H1 (cell line): ENCODE measurements around the gene PDXP.

ENCODE experiments used
- ASH2L ChIP-seq: fragments of 200-600, 300-600 bp; sonication (generic); IDR thresholded peaks from one replicate; pipeline ENCODE4 v1.7.1; 2017; ENCODE audit warnings: low read length
- CHD2 ChIP-seq: IDR thresholded peaks from 2 replicates; pipeline ENCODE4 v1.6.1; 2012; ENCODE audit warnings: low read length, improper control_type of control experiment
- CREB1 ChIP-seq: IDR thresholded peaks from 2 replicates; pipeline ENCODE4 v1.6.1; 2012; ENCODE audit warnings: inconsistent platforms
- CTCF ChIP-seq, 3 experiments: IDR thresholded peaks; 1 replicate in 2 of 3; 2 replicates in 1 of 3; pipeline versions ENCODE4 v1.5.1 to v1.6.1; 2011; ENCODE audit warnings: low read length in 3 of 3, mild to moderate bottlenecking in 3 of 3, inconsistent platforms in 2 of 3, low read depth in 1 of 3, moderate library complexity in 1 of 3; ENCODE audit not compliant: insufficient read depth in 1 of 3; ENCODE audit errors: control extremely low read depth in 1 of 3
- EZH2 ChIP-seq: fragments of 200-600 bp; sonication (generic); IDR thresholded peaks from 2 replicates; pipeline ENCODE4 v1.7.1; 2012; ENCODE audit warnings: low read depth, mild to moderate bottlenecking, moderate library complexity, low read length, inconsistent platforms; ENCODE audit not compliant: severe bottlenecking
- GABPA ChIP-seq: IDR thresholded peaks from 2 replicates; pipeline ENCODE4 v1.6.1; 2011; ENCODE audit warnings: mild to moderate bottlenecking, low read length, moderate library complexity, borderline replicate concordance; ENCODE audit not compliant: insufficient read depth
- KDM1A ChIP-seq: fragments of 200-600, 300-600 bp; sonication (generic); IDR thresholded peaks from 2 replicates; pipeline ENCODE4 v1.7.1; 2016; ENCODE audit warnings: mild to moderate bottlenecking, low read length, borderline replicate concordance
- KDM5A ChIP-seq: fragments of 200-600 bp; IDR thresholded peaks from 2 replicates; pipeline ENCODE4 v1.7.1; 2012; ENCODE audit warnings: mild to moderate bottlenecking, low read length, inconsistent platforms, mixed read lengths
- MAX ChIP-seq: IDR thresholded peaks from 2 replicates; pipeline ENCODE4 v1.6.1; 2012; ENCODE audit warnings: inconsistent platforms
- RNF2 ChIP-seq: fragments of 200-900, 300-1000 bp; sonication (generic); IDR thresholded peaks from 2 replicates; pipeline ENCODE4 v1.7.1; 2016; ENCODE audit warnings: borderline replicate concordance, low read depth, mild to moderate bottlenecking, antibody characterized with exemption, low read length; ENCODE audit not compliant: poor library complexity, severe bottlenecking; ENCODE audit errors: missing control alignments
- SUZ12 ChIP-seq: fragments of 200-600 bp; sonication (generic); IDR thresholded peaks from 2 replicates; pipeline ENCODE4 v1.6.1; 2012; ENCODE audit warnings: mild to moderate bottlenecking, inconsistent platforms, low read length, moderate library complexity, mixed read lengths
- TCF12 ChIP-seq: IDR thresholded peaks from 2 replicates; pipeline ENCODE4 v1.6.1; 2011; ENCODE audit warnings: low read depth, mild to moderate bottlenecking, low read length
- ZNF274 ChIP-seq: IDR thresholded peaks from 2 replicates; pipeline ENCODE4 v1.7.0; 2012; ENCODE audit warnings: low read length, borderline replicate concordance; ENCODE audit errors: extremely low read depth

GRCh38 chr22:37630839-37631435, 27.6 kb upstream of the PDXP start:
- TF ChIP-seq CTCF (IDR thresholded peaks at IDR 0.05; ENCODE audit: control extremely low read depth in 1 of 3, insufficient read depth in 1 of 3, low read depth in 1 of 3, low read length in 3 of 3) (no peak), RNF2 (no peak), KDM1A (no peak), GABPA (no peak), ASH2L (no peak), SUZ12 (no peak), CREB1 (no peak), KDM5A (no peak), CHD2 (no peak), MAX (no peak), EZH2 (no peak), ZNF274 (no peak), TCF12 (no peak)
